WTC11 (cell line): ENCODE measurements around the gene ALK. TPM values are rescaled to one million over a fixed set of nuclear protein-coding genes. Genes with fewer than 3 reads are reported as not detected.

ENCODE experiments used
- ATAC-seq: fragments of 200-7000 bp; cut with Tn5 transposase; 2 replicates; pipeline ENCODE4 v1.10.0; 2021; ENCODE audit warnings: mild to moderate bottlenecking, moderate library complexity
- CTCF ChIA-PET: fragments of 300-600 bp; sonication (Branson Sonifier 250); formaldehyde crosslinking; loops from one replicate; lab custom pipeline; 2021; ENCODE audit warnings: antibody characterized with exemption; lab: Charles Lee
- POLR2A ChIA-PET: fragments of 350-600 bp; sonication (Branson Sonifier 250); formaldehyde crosslinking; loops from one replicate; lab custom pipeline; 2021; ENCODE audit warnings: antibody characterized with exemption; lab: Charles Lee
- DNase-seq: peaks from one replicate; pipeline ENCODE4 v3.0.0; 2021; ENCODE audit warnings: low spot score
- H3K27ac Mint-ChIP-seq: 2 replicates; pipeline ENCODE4 v1.8.0; 2021; ENCODE audit warnings: mixed read lengths
- H3K27me3 Mint-ChIP-seq: 2 replicates; pipeline ENCODE4 v1.8.0; 2021; ENCODE audit warnings: low read depth, mild to moderate bottlenecking, moderate library complexity, mixed read lengths
- H3K36me3 Mint-ChIP-seq: 2 replicates; pipeline ENCODE4 v1.8.0; 2021; ENCODE audit warnings: mixed read lengths
- H3K4me1 Mint-ChIP-seq: 2 replicates; pipeline ENCODE4 v1.8.0; 2022; ENCODE audit warnings: mixed read lengths
- H3K4me3 Mint-ChIP-seq: 2 replicates; pipeline ENCODE4 v1.8.0; 2021; ENCODE audit warnings: mild to moderate bottlenecking, moderate library complexity, mixed read lengths
- H3K9me3 Mint-ChIP-seq: 2 replicates; pipeline ENCODE4 v1.8.0; 2021; ENCODE audit warnings: mixed read lengths
- ATF2 ChIP-seq: sonication (generic); formaldehyde crosslinking; IDR thresholded peaks from 2 replicates; pipeline ENCODE4 v1.8.1; 2022; ENCODE audit warnings: low read depth, missing genetic modification reagents, borderline replicate concordance
- ATF6 ChIP-seq: sonication (generic); formaldehyde crosslinking; IDR thresholded peaks from 2 replicates; pipeline ENCODE4 v1.8.1; 2023; ENCODE audit warnings: mild to moderate bottlenecking, missing genetic modification reagents
- CREB1 ChIP-seq: sonication (generic); formaldehyde crosslinking; IDR thresholded peaks from 2 replicates; pipeline ENCODE4 v1.8.0; 2023; ENCODE audit warnings: mild to moderate bottlenecking, missing genetic modification reagents
- ETV6 ChIP-seq: sonication (generic); formaldehyde crosslinking; IDR thresholded peaks from 2 replicates; pipeline ENCODE4 v1.8.1; 2022; ENCODE audit warnings: mild to moderate bottlenecking, missing genetic modification reagents
- FOXK1 ChIP-seq: sonication (generic); formaldehyde crosslinking; IDR thresholded peaks from 2 replicates; pipeline ENCODE4 v1.8.0; 2022; ENCODE audit warnings: mild to moderate bottlenecking, moderate library complexity, missing genetic modification reagents
- FOXP1 ChIP-seq: sonication (generic); formaldehyde crosslinking; IDR thresholded peaks from 2 replicates; pipeline ENCODE4 v1.8.0; 2022; ENCODE audit warnings: missing genetic modification reagents, mild to moderate bottlenecking, moderate library complexity, borderline replicate concordance
- JUN ChIP-seq: sonication (generic); formaldehyde crosslinking; IDR thresholded peaks from 2 replicates; pipeline ENCODE4 v1.8.0; 2023; ENCODE audit warnings: mild to moderate bottlenecking, missing genetic modification reagents
- MAX ChIP-seq: sonication (generic); formaldehyde crosslinking; IDR thresholded peaks from 2 replicates; pipeline ENCODE4 v1.8.0; 2022; ENCODE audit warnings: mild to moderate bottlenecking, missing genetic modification reagents
- MYBL2 ChIP-seq: sonication (generic); formaldehyde crosslinking; IDR thresholded peaks from 2 replicates; pipeline ENCODE4 v1.8.1; 2023; ENCODE audit warnings: mild to moderate bottlenecking, moderate library complexity, missing genetic modification reagents
- NR1H2 ChIP-seq: sonication (generic); formaldehyde crosslinking; IDR thresholded peaks from 2 replicates; pipeline ENCODE4 v1.9.0; 2021; ENCODE audit warnings: mild to moderate bottlenecking, moderate library complexity, missing genetic modification reagents
- RELA ChIP-seq: sonication (generic); formaldehyde crosslinking; IDR thresholded peaks from 2 replicates; pipeline ENCODE4 v1.8.1; 2022; ENCODE audit warnings: missing genetic modification reagents, mild to moderate bottlenecking, borderline replicate concordance
- SMAD3 ChIP-seq: sonication (generic); formaldehyde crosslinking; IDR thresholded peaks from 2 replicates; pipeline ENCODE4 v1.8.0; 2022; ENCODE audit warnings: missing genetic modification reagents, mild to moderate bottlenecking, borderline replicate concordance
- TP53 ChIP-seq: sonication (generic); formaldehyde crosslinking; IDR thresholded peaks from 2 replicates; pipeline ENCODE4 v1.8.1; 2023; ENCODE audit warnings: mild to moderate bottlenecking, missing genetic modification reagents
- ZNF219 ChIP-seq: sonication (generic); formaldehyde crosslinking; IDR thresholded peaks from 2 replicates; pipeline ENCODE4 v1.8.0; 2023; ENCODE audit warnings: missing genetic modification reagents, mild to moderate bottlenecking, borderline replicate concordance
- ZNF281 ChIP-seq: sonication (generic); formaldehyde crosslinking; IDR thresholded peaks from 2 replicates; pipeline ENCODE4 v1.8.0; 2023; ENCODE audit warnings: mild to moderate bottlenecking, missing genetic modification reagents
- ZNF317 ChIP-seq: sonication (generic); formaldehyde crosslinking; IDR thresholded peaks from 2 replicates; pipeline ENCODE4 v1.8.1; 2023; ENCODE audit warnings: low read depth, mild to moderate bottlenecking, moderate library complexity, missing genetic modification reagents, borderline replicate concordance
- total RNA-seq: library from RNA; stranded (reverse); gene quantifications from 3 replicates; pipeline ENCODE4 v1.2.3, GENCODE V29; 2021
- TF ChIP-seq, protein P1 (sequence below): sonication (generic); formaldehyde crosslinking; IDR thresholded peaks from 2 replicates; pipeline ENCODE4 v1.8.1; 2022; ENCODE audit warnings: missing genetic modification reagents, borderline replicate concordance
- TF ChIP-seq, protein P2 (sequence below): sonication (generic); formaldehyde crosslinking; conservative IDR thresholded peaks from 2 replicates; pipeline ENCODE4 v1.8.1; 2022; ENCODE audit warnings: mild to moderate bottlenecking, missing genetic modification reagents
- TF ChIP-seq, protein P3 (sequence below): sonication (generic); formaldehyde crosslinking; IDR thresholded peaks from 2 replicates; pipeline ENCODE4 v1.8.0; 2022; ENCODE audit warnings: mild to moderate bottlenecking, missing genetic modification reagents
- TF ChIP-seq, protein P4 (sequence below): fragments of 250-450 bp; sonication (Bioruptor Pico); IDR thresholded peaks from 2 replicates; pipeline ENCODE4 v1.9.0; 2021; ENCODE audit warnings: mild to moderate bottlenecking

ALK gene
- total RNA-seq, 1 experiment from 2014 or later: not detected

DNA sequence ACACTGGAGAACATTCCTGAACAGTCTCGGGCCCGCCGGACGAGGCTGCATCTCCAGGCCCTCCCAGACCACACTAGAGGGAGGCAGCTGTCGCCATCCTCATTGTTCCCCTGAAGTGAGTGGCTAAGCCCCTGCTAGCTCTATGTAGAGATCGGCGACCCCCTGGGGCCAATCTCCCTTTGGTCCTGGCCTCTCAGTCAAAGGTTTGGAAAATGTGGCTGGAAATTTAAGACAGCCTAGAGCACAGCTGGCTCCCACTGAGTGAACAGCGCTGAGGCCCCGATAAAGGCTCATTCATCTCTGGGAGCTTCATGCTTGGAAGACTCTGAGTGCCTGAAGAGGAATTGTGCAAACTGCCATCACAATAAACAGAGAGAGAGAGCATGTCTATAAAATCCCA, 445.9 kb downstream of the ALK start (continued):
- TF ChIP-seq ZNF281 (CRISPR knock-in tag): no peak
- no peak for TF ChIP-seq FOXK1
- TF ChIP-seq, protein P1, sequence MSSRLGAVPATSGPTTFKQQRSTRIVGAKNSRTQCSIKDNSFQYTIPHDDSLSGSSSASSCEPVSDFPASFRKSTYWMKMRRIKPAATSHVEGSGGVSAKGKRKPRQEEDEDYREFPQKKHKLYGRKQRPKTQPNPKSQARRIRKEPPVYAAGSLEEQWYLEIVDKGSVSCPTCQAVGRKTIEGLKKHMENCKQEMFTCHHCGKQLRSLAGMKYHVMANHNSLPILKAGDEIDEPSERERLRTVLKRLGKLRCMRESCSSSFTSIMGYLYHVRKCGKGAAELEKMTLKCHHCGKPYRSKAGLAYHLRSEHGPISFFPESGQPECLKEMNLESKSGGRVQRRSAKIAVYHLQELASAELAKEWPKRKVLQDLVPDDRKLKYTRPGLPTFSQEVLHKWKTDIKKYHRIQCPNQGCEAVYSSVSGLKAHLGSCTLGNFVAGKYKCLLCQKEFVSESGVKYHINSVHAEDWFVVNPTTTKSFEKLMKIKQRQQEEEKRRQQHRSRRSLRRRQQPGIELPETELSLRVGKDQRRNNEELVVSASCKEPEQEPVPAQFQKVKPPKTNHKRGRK (CRISPR knock-in tag): no peak
- TF ChIP-seq, protein P2, sequence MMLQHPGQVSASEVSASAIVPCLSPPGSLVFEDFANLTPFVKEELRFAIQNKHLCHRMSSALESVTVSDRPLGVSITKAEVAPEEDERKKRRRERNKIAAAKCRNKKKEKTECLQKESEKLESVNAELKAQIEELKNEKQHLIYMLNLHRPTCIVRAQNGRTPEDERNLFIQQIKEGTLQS (CRISPR knock-in tag): no peak
- TF ChIP-seq NR1H2 (CRISPR knock-in tag): no peak
- no peak for TF ChIP-seq CREB1 (CRISPR knock-in tag)
- no peak for TF ChIP-seq MYBL2 (CRISPR knock-in tag)
- TF ChIP-seq ATF6: no peak

DNA sequence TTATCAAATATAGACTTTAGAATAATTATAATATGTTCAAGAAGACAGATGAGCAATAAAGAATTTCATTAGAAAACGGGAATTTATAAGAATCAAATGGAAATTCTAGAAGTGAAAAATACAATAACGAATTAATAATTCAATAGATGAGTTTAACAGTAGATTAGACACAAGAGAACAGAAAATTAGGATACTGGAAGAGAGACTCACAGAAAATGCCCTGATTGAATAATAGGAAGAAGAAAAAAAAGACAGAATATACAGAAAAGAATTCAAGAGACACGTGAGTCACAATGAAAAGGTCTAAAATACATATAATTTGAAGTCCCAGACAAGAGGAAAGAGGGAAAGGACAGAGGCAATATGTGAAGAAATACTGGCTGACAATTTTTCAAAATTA, 451.4 kb downstream of the ALK start:
- CTCF ChIA-PET: no interaction called here
- H3K36me3 Mint-ChIP-seq: peaks cover 13% of the 10 kb centered on the region
- TF ChIP-seq, protein P3, sequence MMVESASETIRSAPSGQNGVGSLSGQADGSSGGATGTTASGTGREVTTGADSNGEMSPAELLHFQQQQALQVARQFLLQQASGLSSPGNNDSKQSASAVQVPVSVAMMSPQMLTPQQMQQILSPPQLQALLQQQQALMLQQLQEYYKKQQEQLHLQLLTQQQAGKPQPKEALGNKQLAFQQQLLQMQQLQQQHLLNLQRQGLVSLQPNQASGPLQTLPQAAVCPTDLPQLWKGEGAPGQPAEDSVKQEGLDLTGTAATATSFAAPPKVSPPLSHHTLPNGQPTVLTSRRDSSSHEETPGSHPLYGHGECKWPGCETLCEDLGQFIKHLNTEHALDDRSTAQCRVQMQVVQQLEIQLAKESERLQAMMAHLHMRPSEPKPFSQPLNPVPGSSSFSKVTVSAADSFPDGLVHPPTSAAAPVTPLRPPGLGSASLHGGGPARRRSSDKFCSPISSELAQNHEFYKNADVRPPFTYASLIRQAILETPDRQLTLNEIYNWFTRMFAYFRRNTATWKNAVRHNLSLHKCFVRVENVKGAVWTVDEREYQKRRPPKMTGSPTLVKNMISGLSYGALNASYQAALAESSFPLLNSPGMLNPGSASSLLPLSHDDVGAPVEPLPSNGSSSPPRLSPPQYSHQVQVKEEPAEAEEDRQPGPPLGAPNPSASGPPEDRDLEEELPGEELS: no peak
- TF ChIP-seq, protein P1 (CRISPR knock-in tag): no peak
- TF ChIP-seq JUN (CRISPR knock-in tag) (no peak), MYBL2 (CRISPR knock-in tag) (no peak), SMAD3 (CRISPR knock-in tag) (no peak), MAX (CRISPR knock-in tag) (no peak), RELA (CRISPR knock-in tag) (no peak), ZNF219 (CRISPR knock-in tag) (no peak), TP53 (no peak), FOXP1 (CRISPR knock-in tag) (no peak), ZNF317 (CRISPR knock-in tag) (no peak), ETV6 (CRISPR knock-in tag) (no peak), ATF2 (CRISPR knock-in tag) (no peak), CREB1 (CRISPR knock-in tag) (no peak)
- TF ChIP-seq, protein P4, sequence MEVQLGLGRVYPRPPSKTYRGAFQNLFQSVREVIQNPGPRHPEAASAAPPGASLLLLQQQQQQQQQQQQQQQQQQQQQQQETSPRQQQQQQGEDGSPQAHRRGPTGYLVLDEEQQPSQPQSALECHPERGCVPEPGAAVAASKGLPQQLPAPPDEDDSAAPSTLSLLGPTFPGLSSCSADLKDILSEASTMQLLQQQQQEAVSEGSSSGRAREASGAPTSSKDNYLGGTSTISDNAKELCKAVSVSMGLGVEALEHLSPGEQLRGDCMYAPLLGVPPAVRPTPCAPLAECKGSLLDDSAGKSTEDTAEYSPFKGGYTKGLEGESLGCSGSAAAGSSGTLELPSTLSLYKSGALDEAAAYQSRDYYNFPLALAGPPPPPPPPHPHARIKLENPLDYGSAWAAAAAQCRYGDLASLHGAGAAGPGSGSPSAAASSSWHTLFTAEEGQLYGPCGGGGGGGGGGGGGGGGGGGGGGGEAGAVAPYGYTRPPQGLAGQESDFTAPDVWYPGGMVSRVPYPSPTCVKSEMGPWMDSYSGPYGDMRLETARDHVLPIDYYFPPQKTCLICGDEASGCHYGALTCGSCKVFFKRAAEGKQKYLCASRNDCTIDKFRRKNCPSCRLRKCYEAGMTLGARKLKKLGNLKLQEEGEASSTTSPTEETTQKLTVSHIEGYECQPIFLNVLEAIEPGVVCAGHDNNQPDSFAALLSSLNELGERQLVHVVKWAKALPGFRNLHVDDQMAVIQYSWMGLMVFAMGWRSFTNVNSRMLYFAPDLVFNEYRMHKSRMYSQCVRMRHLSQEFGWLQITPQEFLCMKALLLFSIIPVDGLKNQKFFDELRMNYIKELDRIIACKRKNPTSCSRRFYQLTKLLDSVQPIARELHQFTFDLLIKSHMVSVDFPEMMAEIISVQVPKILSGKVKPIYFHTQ: no peak
- TF ChIP-seq, all 79 proteins: peak for 0
- ATAC-seq (no peak), DNase-seq (no peak)
- POLR2A ChIA-PET: no interaction called here
- Mint-ChIP-seq H3K9me3 (peaks cover 31% of the 10 kb centered on the region), H3K4me1 (no peaks in the 10 kb centered on the region), H3K4me3 (no peak overlapping the region), H3K27ac (no peak overlapping the region), H3K27me3 (no peaks in the 10 kb centered on the region)
